Cerebellar cortex (tissue), 1 donor: ENCODE results near the gene TOMM20L.
A peak's percentile ranks its signal among the peaks of the same experiment; 100 is the strongest.
"Not testable (repeated sequence)": the region's sequence is repeated elsewhere in the genome, so short reads cannot be mapped to it uniquely, and the experiment has no call there.

Experiments
- DNase-seq: peaks from one replicate; pipeline ENCODE4 v3.0.0-alpha.2; 2015; ENCODE audit warnings: low spot score

The TOMM20L gene

GRCh38 chr14:58395812-58396788 is at the start of gene TOMM20L:
Gene TOMM20L, plus strand, starts transcription at chr14:58395930. Its CDS starts 28 bp downstream, at chr14:58395958.
- peak; percentile 49 for DNase-seq

GRCh38 chr14:58353516-58354299 is 42.0 kb upstream of the TOMM20L start:
- DNase-seq, result no peak

- DNase-seq, result no peak
These were observed 40.9 kb upstream of the TOMM20L start for GRCh38 chr14:58354808-58355207.

DNA sequence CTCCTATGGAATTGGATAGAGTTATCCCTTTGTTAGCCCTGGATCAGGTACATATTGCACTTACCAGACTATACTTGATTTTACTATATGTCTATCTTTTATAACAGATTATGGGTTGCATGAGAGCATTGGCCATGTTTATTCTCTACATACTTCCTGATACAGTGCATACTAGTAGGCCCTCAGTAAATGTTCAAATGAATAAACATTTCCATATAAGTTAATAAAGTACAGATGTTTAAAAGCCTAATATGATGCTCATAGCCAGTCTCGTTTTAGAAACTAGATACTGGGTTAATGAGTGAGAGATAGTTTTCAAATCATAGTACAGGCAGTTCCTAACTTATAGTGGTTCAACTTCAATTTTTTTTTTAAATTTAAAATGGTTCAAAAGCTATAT is 39.5 kb upstream of the TOMM20L start:
- DNase-seq, result no peak

DNA sequence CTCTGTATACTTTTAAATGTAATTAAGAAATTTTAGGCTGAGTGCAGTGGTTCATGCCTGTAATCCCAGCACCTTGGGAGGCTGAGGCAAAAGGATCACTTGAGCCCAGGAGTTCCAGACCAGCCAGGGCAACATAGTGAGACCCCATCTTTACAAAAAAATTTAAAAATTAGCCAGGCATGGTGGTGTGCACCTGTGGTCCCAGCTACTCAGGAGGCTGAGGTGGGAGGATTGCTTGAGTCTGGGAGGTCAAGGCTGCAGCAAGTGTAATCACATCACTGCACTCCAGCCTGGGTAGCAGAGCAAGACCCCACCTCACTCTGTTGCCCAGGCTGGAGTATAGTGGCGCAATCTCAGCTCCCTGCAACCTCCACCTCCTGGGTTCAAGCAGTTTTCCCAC is 33.5 kb upstream of the TOMM20L start:
- not testable (repeated sequence) for DNase-seq

DNA sequence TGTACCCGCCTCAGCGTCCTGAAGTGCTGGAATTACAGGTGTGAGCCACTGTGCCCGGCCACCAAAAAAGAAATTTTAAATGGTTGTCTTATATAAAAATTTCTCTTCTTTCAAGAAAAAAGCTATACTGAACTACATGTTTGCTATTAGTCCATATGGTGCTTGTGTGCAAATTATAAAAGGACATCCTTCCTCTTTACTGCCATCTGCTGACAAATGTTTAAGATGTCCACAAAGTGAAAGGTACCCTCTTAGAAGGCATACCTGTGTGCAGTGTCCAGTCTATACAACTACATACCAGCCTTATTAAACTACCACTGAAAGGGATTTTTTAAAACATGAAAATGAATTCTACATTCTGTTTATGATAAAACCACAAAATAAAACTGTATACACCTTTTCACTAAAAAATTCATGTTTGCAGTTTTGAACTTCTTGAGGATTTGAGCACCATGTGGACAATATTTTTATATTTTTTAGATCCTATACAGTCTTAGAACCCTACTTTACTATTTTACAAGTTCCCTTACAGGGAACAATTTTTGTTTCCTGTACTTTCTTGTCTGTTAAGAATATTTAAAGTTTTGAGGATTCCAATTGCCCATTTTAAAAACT is 32.8 kb upstream of the TOMM20L start:
- DNase-seq, result peak; percentile 74

DNA sequence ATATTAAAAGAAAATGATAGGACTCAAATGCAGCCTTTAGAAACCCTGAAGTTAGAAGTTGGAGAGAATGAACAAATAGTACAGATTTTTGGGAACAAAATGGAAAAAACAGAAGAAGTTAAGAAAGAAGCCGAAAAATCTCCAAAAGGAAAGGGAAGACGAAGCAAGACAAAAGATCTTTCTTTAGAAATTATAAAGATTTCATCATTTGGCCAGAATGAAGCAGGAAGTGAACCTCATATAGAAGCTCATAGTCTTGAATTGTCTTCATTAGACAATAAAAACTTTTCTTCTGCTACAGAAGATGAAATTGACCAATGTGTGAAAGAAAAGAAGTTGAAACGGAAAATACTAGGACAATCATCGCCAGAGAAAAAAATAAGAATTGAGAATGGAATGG is 31.4 kb upstream of the TOMM20L start:
- DNase-seq, result no peak

DNA sequence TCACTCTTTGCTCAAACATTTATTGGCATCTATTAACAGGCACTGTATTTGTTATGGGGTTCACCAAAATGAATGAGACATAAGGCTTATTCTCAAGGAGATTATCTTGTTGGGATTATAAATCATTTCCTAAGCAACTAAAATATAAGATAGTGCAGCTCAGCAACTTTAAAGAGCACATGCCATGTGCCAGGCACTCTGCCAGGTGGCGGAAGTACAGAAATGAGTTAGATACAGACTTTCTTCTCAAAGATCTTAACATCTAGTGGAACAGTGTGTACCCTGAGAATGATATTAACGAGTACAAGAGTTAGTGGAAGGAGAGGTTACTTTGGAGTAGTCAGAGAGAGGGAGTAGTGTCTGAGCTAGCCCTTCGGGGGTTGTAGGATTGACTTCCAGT is 28.4 kb upstream of the TOMM20L start:
- DNase-seq, result no peak

DNA sequence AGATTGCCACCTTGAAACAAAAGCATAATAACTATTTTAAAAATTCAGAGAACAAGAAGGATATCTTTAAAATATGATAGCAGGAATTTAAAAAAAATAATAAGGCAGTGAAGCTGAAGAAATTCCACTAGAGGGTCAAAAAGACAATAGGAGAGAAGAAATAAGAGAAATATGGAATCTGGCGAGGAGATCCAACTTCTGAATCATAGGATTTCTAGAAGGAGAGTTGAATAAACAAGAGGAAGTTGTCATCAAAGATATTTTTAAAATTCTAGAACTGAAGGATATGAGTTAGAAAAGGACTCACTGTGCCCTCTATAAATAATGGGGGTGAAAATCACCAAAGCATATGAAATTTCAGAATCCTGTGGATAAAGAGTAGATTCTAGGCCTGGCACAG is 26.8 kb upstream of the TOMM20L start:
- DNase-seq, result no peak

- no peak for DNase-seq
These were observed 18.9 kb upstream of the TOMM20L start for GRCh38 chr14:58376791-58377190.

DNA sequence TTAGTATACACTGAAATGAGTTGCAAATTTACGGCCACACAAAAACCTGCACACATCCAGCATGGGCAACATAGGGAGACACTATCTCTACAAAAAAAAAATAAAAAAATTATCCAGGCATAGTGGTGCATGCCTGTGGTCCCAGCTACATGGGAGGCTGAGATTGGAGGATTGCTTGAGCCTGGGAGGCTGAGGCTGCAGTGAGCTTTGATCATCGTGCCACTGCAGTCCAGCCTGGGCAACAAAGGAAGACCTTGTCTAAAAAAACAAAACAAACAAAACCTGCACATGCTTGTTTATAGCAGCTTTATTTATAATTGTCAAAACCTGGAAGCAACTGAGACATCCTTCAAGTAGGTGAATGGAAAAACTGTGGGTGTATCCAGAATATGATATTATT is 4.9 kb upstream of the TOMM20L start:
- DNase-seq, result no peak

DNA sequence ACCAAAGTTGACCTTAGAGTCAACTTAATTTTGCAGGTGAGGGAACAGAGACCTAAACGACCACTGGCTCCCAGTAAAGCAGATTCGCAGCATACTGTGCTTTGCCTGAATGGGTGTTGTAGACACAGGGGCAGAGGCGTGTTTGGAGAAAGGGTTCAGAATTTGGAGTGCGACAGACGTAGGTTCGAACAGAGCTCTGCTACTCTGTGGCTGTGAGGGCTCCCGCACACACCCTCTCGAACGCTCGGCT is 243 bp upstream of the TOMM20L start:
- no peak for DNase-seq

GRCh38 chr14:58397156-58397555 is 1.4 kb downstream of the TOMM20L start:
- DNase-seq, result no peak

DNA sequence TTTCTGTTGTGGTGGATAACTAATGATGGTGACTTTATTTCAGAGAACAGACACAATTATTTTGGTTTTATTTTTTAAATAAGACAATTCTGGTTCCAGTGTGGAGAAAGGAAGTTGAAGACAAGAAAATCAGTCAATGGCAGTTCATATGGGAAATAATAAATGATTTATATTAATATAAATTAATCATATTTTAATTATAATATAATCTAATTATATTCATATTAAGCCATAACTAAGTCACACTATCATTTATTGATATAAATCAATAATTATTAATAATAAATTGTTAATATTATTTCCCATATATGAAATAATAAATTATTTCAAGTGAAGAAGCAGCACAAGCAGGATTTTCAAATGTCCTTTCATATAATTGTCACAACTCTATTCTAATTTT is 2.8 kb downstream of the TOMM20L start:
- no peak for DNase-seq

DNA sequence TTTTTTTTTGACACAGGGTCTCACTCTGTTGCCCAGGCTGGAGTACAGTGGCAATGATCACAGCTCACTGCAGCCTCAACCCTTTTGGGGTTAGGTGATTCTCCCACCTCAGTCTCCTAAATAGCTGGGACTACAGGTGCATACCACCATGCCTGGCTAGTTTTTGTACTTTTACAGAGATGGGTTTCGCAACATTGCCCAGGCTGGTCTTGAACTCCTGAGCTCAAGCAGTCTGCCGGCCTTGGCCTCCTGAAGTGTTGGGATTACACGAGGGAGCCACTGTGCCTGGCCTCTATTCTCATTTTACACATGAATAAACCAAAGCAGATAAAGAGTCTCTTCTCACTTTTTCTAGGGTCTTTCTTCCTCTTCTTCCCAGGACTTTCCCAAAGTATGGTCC is 3.2 kb downstream of the TOMM20L start:
- no peak for DNase-seq

DNA sequence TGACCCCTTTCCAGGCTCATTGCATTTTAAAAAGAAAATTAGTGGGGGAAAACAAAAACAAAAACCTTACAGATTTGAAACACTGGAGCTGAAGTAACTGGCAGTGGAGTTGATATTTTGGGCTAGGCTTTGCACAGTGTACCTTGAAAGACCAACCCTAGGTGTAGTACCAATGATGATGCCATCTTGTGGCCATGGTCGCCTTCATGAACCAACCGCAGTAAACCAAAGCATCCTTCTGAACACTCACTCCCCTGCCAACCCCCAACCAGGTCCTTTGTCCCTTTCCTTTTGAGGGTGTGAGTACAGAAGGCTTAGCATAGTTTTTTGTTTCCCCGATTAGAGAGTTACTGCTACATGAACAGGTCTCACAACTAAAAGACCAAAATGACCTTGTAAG is 5.9 kb downstream of the TOMM20L start:
- DNase-seq, result no peak

- DNase-seq, result no peak
These were observed 13.0 kb downstream of the TOMM20L start for GRCh38 chr14:58408681-58409215.

DNA sequence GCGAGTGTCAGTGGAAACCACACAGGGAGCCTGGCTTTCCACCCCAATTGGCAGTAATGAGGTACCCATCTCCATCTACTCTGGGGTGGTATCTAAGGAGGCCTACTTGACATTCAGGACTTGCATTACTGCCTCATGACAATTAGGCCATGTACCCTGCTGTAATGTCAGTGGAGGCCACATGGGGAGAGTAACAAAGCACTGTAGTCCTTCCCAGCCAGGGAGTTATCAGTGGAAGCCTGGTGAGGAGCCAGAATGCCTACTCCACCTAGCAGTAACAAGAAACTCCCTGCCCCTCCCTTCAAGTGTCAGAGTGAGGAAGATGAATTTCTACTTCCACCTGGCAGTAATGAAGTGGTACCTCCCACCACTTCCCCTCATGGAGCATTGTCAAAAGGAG is 19.1 kb downstream of the TOMM20L start:
- no peak for DNase-seq

DNA sequence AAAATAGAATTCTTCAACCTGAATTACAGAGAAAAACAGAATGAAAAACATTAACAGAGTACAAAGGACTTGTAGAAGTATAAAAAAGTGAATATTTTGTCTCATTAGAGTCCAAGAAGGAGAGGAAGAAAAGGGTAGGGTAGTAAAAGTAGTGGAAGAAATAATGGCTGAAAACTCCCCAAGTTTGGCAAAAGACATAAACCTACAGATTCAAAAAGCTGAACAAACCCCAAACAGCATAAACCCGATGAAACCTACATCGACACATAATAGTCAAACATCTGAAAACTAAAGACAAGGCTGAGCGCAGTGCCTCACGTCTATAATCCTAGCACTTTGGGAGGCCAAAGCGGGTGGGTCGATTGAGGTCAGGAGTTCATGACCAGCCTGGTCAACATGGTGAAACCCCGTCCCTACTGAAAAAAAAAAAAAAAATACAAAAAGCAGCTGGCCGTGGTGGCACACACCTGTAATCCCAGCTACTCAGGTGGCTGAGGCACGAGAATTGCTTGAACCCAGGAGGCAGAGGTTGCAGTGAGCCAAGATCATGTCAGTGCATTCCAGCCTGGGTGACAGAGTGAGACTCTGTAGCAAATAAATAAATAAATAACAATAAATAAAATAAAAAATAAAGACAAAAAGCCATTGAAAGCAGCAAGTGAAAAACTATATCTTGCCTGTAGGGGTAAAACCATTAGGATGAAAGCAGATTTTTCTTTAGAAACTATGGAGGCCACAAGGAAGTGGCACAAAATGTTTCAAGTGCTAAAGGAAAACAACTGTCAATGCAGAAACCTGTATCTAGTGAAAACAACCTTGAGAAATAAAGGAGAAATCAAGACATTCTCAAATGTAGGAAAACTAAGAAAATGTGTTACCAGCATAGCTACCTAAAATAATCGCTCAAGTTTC is 20.2 kb downstream of the TOMM20L start:
- no peak for DNase-seq

- DNase-seq, result not testable (repeated sequence)
These were observed 21.2 kb downstream of the TOMM20L start for GRCh38 chr14:58416934-58417333.

DNA sequence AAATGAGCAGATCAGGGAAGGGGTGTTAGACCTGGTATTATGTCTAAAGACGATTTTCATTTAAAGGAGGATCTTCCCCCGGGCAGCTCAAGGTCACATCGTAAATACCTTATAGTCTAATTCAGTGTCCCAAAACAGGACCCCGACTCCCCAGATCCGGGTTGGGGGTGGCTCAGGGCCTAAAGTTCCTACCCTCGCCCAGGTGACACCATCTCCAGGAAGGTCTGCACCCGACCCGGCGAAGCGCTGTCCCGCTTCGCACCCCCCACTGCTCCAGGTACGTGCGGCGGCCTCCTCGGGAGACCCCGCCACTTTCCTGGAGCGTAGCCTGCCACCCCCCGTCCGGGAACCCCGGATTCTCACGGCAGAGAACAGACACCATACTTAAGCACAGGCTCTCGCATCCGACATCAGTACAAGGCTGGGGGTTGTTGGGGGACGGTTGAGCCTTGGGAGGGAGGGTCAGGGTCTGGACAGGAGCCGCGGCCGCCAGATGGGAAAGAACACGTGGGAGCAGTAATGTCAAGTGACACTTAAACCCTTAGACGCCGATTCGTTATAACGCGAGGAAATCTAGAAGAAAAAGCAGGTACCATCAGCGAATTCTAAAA is 31.0 kb downstream of the TOMM20L start:
- peak; percentile 81 for DNase-seq
